Kidney epithelial cell (primary cell): ENCODE data around the gene TFPT. TPM values are rescaled to one million over a fixed set of nuclear protein-coding genes. Genes with fewer than 3 reads are reported as not detected.
A peak's percentile ranks its signal among the peaks of the same experiment; 100 is the strongest.
"Not testable (repeated sequence)": the region's sequence is repeated elsewhere in the genome, so short reads cannot be mapped to it uniquely, and the experiment has no call there.

Experiments used
- DNase-seq: peaks from one replicate; pipeline ENCODE4 v3.0.0-alpha.2; 2010; ENCODE audit warnings: low read depth
- H3K27me3 ChIP-seq: 2 replicates; pipeline ENCODE4 v1.6.0; 2011; ENCODE audit warnings: low read length; ENCODE audit not compliant: control insufficient read depth, insufficient read depth
- H3K36me3 ChIP-seq: 2 replicates; pipeline ENCODE4 v1.5.1; 2011; ENCODE audit warnings: low read length; ENCODE audit not compliant: control insufficient read depth, insufficient read depth
- H3K4me3 ChIP-seq: 2 replicates; pipeline ENCODE4 v1.5.1; 2011; ENCODE audit warnings: low read depth, mild to moderate bottlenecking, control low read depth, low read length
- CTCF ChIP-seq: IDR thresholded peaks from 2 replicates; pipeline ENCODE4 v1.5.1; 2011; ENCODE audit warnings: mild to moderate bottlenecking, moderate library complexity, low read length, control low read depth, inconsistent platforms; ENCODE audit not compliant: insufficient read depth, poor library complexity, severe bottlenecking
- total RNA-seq: library from RNA; depleted of rRNA; stranded (reverse); fragments of >200 nt; gene quantifications from 2 replicates; pipeline ENCODE4 v1.2.3, GENCODE V29; 2015

TFPT gene
- total RNA-seq, 1 donor from 2014 or later, result 31.0 TPM

- Histone ChIP-seq H3K36me3 (peaks cover 2% of the 10 kb centered on the region), H3K4me3 (no peak overlapping the region), H3K27me3 (no peaks in the 10 kb centered on the region)
- DNase-seq, result no peak
- TF ChIP-seq CTCF, result no peak
These were observed 9.7 kb downstream of the TFPT start for GRCh38 chr19:54105796-54106195.

GRCh38 chr19:54104998-54105715, 10.3 kb downstream of the TFPT start:
- DNase-seq, result no peak
- H3K4me3 ChIP-seq, result no peak overlapping the region
- no peaks in the 10 kb centered on the region for H3K27me3 ChIP-seq
- peaks cover 2% of the 10 kb centered on the region for H3K36me3 ChIP-seq
- TF ChIP-seq CTCF, result no peak

- no peak for TF ChIP-seq CTCF
- peaks cover 2% of the 10 kb centered on the region for H3K36me3 ChIP-seq
- no peaks in the 10 kb centered on the region for H3K27me3 ChIP-seq
- H3K4me3 ChIP-seq, result peak within 1 kb of the TSS; percentile 88
- peak; percentile 91 for DNase-seq
These were observed 12.9 kb downstream of the TFPT start, which contains the start of gene NDUFA3 for GRCh38 chr19:54102421-54103169. TSS of gene NDUFA3 (plus strand) at chr19:54102855. CDS start at chr19:54102879, 24 bp downstream.

DNA sequence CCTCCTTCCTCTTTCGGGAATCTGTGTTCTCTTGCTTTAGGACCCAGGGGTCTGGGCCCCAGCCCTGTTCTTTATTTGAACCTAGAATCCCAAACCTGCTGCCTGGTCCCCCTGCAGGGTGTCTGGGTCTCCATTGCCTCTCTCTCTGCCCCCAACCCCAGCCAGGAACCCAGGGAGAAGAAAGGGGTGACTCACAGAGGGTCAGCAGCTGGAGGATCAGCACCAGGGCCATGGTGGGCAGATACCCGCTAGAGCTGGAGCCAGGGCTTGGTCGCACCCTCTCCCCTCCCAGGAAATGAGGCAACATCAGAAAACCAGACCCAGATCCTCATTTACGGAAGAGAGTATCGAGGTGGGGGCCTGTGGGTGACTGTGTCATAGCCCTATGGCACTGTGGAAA, 14.9 kb downstream of the TFPT start, which contains the start of gene OSCAR:
TSS of gene OSCAR (minus strand) at position 243 of the 400 bp plus-strand sequence. CDS start at position 232, 11 bp downstream.
- DNase-seq, result no peak
- TF ChIP-seq CTCF, result no peak
- peaks cover under 1% of the 10 kb centered on the region for H3K36me3 ChIP-seq
- H3K4me3 ChIP-seq, result no peak within 1 kb of the TSS
- peaks cover 6% of the 10 kb centered on the region for H3K27me3 ChIP-seq

DNA sequence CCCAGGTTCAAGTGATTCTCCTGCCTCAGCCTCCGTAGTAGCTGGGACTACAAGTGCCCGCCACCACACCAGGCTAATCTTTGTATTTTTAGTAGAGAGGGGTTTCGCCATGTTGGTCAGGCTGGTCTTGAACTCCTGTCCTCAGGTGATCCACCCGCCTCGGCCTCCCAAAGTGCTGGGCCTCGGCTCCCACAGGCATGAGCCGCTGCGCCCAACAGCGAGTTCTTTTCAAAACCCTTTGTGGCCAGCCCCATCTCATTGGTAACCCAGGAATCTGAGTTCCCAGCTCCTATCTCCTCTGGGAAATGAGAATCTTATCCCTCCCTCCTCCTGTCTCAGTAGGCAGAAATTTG, 15.6 kb downstream of the TFPT start:
- not testable (repeated sequence) for DNase-seq, H3K36me3 ChIP-seq, H3K4me3 ChIP-seq, H3K27me3 ChIP-seq

DNA sequence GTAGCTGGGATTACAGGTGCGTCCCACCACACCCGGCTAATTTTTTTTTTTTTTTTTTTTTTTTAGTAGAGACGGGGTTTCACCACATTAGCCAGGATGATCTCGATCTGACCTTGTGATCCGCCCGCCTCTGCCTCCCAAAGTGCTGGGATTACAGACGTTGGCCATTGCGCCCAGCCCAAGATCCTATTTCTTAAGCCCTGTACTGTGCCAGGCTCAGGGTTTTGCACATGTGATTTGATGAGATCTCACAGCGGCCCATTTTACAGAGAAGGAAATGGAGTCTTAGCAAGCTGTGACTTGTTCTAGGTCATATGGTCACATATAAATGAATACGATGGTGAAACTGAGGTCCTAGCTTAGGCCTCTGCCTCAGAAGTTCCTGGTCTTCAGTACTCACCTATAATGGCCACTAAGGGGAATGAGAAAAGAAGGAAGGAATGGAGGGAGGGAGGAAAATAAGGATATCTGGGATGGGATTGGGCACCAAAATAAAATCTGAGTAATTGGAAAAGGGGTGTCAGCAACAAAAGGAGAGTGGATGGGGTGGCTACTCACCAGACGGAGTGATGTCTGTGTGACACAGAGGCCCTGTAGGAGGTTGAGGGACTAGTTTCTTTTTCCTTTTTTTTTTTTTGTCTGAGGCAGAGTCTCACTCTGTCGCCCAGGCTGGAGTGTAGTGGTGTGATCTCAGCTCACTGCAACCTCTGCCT, 16.1 kb downstream of the TFPT start:
- no peak for DNase-seq
- no peak for TF ChIP-seq CTCF
- Histone ChIP-seq H3K27me3 (peaks cover 7% of the 10 kb centered on the region), H3K4me3 (no peak overlapping the region), H3K36me3 (no peaks in the 10 kb centered on the region)
